Activated naive CD8-positive, alpha-beta T cell (primary cell): ENCODE results near the gene KCNJ12.
A peak's percentile ranks its signal among the peaks of the same experiment; 100 is the strongest.
"Not testable (repeated sequence)": the region's sequence is repeated elsewhere in the genome, so short reads cannot be mapped to it uniquely, and the experiment has no call there.

ENCODE experiments used
- H3K27ac Mint-ChIP-seq: one replicate; pipeline ENCODE4 v1.8.0; 2021; ENCODE audit warnings: mixed read lengths
- H3K27me3 Mint-ChIP-seq: one replicate; pipeline ENCODE4 v1.8.0; 2021; ENCODE audit warnings: mixed read lengths
- H3K36me3 Mint-ChIP-seq: one replicate; pipeline ENCODE4 v1.8.0; 2021; ENCODE audit warnings: mixed read lengths
- H3K4me1 Mint-ChIP-seq: one replicate; pipeline ENCODE4 v1.8.0; 2021; ENCODE audit warnings: low read depth, mixed read lengths
- H3K4me3 Mint-ChIP-seq: one replicate; pipeline ENCODE4 v1.8.0; 2021; ENCODE audit warnings: mild to moderate bottlenecking, mixed read lengths
- H3K9me3 Mint-ChIP-seq: one replicate; pipeline ENCODE4 v1.8.0; 2021; ENCODE audit warnings: low read depth, mixed read lengths

Gene KCNJ12

DNA sequence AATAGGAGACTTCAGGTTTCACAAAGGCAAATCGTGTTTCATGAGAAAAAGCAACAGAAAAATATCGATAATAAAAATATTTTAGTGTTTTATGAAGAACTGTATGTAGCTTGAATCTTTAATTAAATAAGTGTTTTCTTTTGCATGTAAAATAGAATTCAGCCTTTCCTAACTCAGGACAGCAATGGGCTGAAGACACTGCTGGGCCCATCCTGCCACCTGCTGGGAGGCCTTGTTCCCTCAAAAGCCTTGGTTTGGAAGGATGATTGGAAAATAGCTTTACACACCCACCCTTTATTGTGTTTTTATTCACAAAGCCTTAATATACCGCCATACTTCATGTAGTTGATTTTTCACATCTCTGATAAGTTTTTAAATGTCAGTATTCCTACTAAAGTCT is 73.7 kb downstream of the KCNJ12 start:
- H3K27me3 Mint-ChIP-seq, H3K9me3 Mint-ChIP-seq, H3K4me3 Mint-ChIP-seq, H3K27ac Mint-ChIP-seq, H3K36me3 Mint-ChIP-seq: not testable (repeated sequence)
- peaks cover 11% of the 10 kb centered on the region for H3K4me1 Mint-ChIP-seq

DNA sequence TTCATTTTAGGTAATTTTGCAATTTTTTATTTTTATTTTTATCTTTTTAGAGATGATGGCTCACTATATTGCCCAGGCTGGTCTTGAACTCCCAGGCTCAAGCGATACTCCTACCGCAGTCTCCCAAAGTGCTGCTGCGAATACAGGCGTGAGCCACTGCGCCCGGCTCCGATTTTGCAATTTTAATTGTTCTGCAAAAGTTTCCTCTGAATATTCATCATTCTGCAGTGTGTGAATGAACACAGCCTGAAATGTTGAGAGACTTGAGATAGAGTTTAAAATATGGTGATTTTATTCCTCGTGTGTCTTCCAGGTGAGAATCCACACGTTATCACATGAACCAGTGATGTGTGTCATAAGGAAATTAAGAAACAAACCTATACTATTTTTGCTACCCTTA is 75.8 kb downstream of the KCNJ12 start:
- Mint-ChIP-seq H3K4me3 (peak overlapping the region; percentile 69), H3K27me3 (peaks cover 2% of the 10 kb centered on the region), H3K4me1 (peaks cover 23% of the 10 kb centered on the region), H3K27ac (no peak overlapping the region), H3K36me3 (no peaks in the 10 kb centered on the region), H3K9me3 (no peaks in the 10 kb centered on the region)

DNA sequence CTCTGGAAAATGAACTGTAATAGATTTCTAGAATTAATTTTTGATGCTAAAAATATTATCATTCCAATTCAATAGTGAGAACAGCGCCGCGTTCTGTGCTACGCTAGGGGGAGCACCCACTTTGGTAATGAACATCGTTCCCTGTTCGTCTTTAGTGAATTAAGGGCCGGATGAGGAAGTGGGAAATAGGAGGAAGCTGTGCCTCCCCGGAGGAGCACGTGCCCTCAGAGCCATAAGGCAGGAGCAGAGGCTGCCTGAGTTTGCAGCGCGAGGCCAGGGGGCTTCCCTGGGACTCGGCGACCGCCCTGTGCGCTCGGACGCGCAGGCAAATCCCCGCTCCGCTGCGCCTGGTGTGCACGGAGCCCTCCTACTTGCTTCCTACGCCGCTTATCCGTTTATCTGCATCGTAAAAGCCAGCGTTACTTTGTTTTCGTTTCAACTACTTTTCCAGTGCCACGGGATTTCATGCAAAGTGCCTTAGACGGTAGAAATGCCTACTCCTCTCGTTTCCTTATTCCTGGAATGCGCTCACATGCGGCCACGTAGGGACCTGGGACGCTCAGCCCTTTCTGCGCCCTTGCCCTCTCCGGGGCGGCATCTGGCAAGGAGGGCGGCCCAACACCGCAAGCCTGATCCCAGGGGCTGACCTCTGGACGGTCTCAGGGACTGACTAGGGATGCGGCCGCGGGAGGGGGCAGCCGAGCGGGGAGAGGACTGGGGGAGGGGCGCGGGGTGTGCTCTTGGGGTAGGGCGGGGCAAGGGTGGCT is 76.4 kb downstream of the KCNJ12 start:
- H3K4me1 Mint-ChIP-seq = peaks cover 28% of the 10 kb centered on the region
- H3K27ac Mint-ChIP-seq = no peak overlapping the region
- H3K27me3 Mint-ChIP-seq = peaks cover 3% of the 10 kb centered on the region
- H3K36me3 Mint-ChIP-seq = no peaks in the 10 kb centered on the region
- H3K4me3 Mint-ChIP-seq = peak overlapping the region; percentile 69
- H3K9me3 Mint-ChIP-seq = no peaks in the 10 kb centered on the region

DNA sequence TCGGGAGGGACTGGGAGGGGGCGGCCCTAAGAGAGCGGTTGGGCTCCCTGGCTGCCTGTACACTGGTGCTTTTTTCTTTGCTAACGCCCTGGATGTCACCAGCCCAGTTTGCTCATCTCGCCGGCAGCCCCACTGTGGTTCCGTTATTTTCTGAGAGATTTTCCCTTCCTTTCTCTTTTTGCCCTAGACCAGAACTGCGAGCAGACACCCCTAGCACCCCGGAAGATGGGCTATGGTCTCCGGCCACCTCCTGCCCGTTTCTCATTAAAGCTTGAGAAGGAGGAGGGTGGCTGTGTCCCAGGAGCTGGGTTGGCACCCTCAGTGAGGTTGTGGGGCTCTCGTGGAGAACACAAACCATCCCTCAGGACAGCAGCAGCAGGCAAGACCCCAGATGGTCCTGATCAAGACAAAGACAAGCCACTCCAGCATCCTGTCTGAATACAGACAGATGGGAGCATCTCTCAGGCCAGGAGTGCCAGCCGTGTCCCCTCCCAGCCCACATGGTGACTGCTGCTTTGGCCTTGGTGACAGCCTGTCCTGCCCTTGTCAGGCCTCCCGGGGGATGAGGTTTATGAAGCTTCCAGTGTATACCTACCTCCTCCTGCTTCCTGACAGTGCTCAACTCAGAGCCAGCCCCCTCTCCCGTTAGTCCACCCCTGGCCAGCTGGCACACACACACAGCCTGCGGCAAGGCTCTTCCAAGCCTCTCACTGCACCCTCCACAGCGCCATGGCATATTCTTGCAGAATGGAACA is 77.2 kb downstream of the KCNJ12 start:
- Mint-ChIP-seq H3K36me3 (no peaks in the 10 kb centered on the region), H3K9me3 (no peaks in the 10 kb centered on the region), H3K27me3 (peaks cover 3% of the 10 kb centered on the region), H3K4me1 (peaks cover 28% of the 10 kb centered on the region), H3K4me3 (no peak overlapping the region), H3K27ac (no peak overlapping the region)

DNA sequence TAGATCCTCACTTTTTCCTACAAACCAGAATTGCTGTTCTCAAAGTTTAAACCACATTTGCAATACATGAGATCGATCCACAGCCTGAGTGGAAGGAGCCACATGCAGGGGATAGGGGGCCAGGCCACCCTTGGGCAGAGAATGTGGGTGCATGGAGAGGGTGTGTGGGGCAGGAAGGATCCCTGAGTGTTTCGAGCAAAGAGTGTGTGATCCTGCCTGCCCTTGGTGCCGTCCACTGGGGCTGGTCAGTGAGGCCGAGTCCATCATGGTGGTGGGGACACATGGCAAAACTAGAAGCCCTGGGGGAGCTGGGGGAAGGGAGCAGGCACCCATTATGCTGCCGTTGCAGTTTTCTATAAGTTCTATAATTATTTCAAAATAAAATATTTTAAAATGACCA is 77.8 kb downstream of the KCNJ12 start:
- not testable (repeated sequence) for H3K27me3 Mint-ChIP-seq, H3K36me3 Mint-ChIP-seq, H3K27ac Mint-ChIP-seq, H3K4me3 Mint-ChIP-seq, H3K9me3 Mint-ChIP-seq
- H3K4me1 Mint-ChIP-seq = peaks cover 28% of the 10 kb centered on the region

DNA sequence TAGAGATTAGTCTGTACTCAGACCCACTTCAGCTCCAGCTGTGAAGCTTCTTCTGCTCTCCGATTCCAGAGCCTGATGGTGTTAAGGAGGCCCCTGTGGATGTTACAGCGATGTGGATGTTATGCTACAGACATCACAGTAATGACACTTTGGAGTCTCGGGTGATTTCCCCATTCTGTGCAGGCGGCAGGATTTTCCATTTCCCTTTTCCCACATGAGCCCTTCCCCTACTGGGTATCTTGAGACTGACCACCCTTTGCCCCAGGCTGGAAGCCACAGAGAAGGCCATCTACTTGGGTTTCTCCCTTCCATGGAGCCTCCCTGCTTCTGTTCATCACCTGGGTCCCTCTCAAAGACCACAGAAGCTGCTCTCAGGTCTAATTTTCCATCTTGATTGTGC is 78.3 kb downstream of the KCNJ12 start:
- H3K9me3 Mint-ChIP-seq = no peaks in the 10 kb centered on the region
- H3K4me1 Mint-ChIP-seq = peaks cover 28% of the 10 kb centered on the region
- no peak overlapping the region for H3K4me3 Mint-ChIP-seq
- peaks cover 3% of the 10 kb centered on the region for H3K27me3 Mint-ChIP-seq
- no peaks in the 10 kb centered on the region for H3K36me3 Mint-ChIP-seq
- H3K27ac Mint-ChIP-seq = no peak overlapping the region

DNA sequence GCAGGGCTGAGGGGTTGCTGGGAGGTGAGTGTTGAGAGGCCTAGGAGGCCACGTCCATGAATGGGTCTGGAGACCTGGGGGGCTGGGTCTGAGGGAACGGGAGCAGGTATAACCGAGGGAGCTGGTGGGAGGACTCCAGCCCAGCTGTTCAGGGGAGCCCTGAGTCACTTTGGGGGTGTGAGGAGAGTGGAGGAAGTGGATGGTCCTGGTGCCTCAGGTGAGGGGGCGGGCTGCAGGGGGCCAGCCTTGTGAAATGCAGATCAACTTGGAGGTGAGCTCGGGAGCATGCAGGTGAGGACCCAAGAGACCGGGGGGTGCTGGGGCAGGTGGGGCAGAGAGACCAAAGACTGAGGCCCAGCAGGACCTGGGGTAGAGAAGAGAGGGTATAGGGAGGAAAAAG is 79.6 kb downstream of the KCNJ12 start:
- Mint-ChIP-seq H3K4me3 (no peak overlapping the region), H3K9me3 (no peaks in the 10 kb centered on the region), H3K27ac (no peak overlapping the region), H3K36me3 (no peaks in the 10 kb centered on the region), H3K4me1 (peaks cover 28% of the 10 kb centered on the region), H3K27me3 (peaks cover 1% of the 10 kb centered on the region)

DNA sequence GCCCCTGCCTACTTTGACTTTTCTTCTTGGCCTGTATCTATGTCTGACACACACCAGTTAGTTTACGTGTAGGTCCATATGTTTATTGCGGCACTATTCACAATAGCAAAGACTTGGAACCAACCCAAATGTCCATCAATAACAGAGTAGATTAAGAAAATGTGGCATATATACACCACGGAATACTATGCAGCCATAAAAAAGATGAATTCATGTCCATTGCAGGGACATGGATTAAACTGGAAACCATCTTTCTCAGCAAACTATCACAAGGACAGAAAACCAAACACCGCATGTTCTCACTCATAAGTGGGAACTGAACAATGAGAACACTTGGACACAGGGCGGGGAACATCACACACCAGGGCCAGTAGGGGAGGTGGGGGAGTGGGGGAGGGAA is 80.3 kb downstream of the KCNJ12 start:
- H3K4me1 Mint-ChIP-seq = peaks cover 28% of the 10 kb centered on the region
- not testable (repeated sequence) for H3K9me3 Mint-ChIP-seq, H3K27ac Mint-ChIP-seq, H3K27me3 Mint-ChIP-seq, H3K4me3 Mint-ChIP-seq, H3K36me3 Mint-ChIP-seq

DNA sequence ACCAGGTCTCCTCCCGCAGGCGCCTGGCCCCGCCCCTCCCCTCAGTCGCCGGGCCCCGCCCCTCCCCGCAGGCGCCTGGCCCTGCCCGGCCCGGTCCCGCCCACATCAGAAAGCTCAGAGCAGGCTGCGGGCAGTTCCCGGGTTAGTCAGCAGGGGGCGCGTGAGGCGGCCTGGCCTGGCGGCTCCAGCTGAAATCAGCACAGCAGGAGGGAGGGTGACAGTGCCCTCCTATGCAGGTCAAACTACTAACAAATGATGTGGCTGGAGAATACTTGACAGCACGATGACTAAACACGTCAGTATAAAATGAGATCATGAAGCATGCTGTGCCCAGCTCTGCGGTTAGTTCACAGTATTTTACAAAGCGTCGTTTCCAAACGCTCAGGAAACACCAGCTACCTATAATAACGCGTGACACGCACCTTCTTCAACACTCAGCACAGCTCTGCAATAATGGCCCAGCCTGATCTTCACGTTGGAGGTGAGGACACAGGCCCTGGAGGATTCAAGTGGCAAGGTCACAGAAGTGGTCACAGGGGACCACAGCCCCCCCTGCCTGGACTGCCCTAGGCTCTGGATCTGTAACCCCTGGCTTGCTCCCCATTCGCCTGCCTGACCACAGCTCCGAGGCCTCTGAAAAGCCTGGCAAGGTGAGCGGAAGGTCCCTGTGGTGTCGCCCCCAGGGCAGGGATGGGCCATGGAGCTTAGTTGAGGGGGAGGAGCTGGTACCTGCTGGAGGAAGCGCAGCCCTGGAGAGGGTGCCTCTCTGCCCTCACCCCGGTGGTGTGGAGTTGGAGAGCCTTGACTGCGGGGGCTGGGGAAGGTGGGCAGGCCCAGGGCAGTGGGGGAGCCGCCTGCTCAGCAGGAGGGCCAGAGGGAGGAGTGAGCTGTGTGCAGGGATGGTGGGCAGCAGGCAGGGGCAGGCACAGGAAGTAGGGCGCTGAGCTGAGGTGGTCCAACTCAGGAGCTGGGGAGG is 81.2 kb downstream of the KCNJ12 start:
- H3K36me3 Mint-ChIP-seq = no peaks in the 10 kb centered on the region
- H3K4me3 Mint-ChIP-seq = peak overlapping the region; percentile 35
- peaks cover 1% of the 10 kb centered on the region for H3K27me3 Mint-ChIP-seq

DNA sequence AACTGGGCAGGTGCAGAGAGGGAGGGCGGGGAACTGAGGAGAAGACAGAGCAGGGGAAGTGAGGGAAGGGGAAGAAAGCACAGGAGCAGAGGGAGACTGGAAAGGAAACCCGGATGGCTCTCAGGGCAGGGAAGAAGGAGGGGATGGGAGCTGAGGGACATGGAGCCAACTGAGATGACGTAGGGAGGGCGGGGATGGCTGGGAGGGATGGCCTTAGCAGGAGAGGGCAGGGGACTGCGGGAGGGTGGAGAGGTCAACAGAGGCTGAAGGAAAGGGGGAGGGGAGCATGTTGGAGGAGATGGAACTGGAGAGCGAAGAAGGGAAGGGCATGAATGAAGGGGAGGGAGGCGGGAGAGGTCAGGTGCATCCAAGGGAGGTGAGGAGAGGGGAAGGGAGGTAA is 81.9 kb downstream of the KCNJ12 start:
- Mint-ChIP-seq H3K4me3 (no peak overlapping the region), H3K9me3 (no peaks in the 10 kb centered on the region), H3K4me1 (peaks cover 26% of the 10 kb centered on the region), H3K36me3 (no peaks in the 10 kb centered on the region), H3K27me3 (peaks cover 1% of the 10 kb centered on the region), H3K27ac (no peak overlapping the region)

More for the DNA sequence above, 81.2 kb downstream of the KCNJ12 start:
- no peaks in the 10 kb centered on the region for H3K9me3 Mint-ChIP-seq
- H3K27ac Mint-ChIP-seq = peak overlapping the region; percentile 73
- peaks cover 24% of the 10 kb centered on the region for H3K4me1 Mint-ChIP-seq

DNA sequence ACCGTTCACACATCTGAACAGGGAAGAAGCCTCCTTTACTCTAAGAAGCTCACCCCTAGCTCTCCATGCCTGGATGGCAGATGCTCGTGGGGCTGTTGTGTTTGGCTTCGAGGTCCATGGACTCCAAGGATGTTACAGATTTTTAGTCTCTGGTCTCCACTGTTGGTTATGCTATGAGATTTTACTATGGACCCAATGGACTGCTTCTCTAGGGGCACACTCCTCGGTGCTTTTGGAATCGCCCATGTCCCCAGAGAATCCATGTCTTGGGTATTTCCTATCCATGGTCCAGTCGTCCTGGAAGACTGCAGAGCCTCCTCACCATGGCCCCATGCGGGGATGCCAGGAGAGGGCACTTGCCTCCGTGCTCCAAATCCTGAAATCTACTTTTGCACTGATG is 83.4 kb downstream of the KCNJ12 start:
- H3K9me3 Mint-ChIP-seq = no peaks in the 10 kb centered on the region
- peaks cover 36% of the 10 kb centered on the region for H3K4me1 Mint-ChIP-seq
- no peak overlapping the region for H3K4me3 Mint-ChIP-seq
- no peak overlapping the region for H3K27ac Mint-ChIP-seq
- no peaks in the 10 kb centered on the region for H3K36me3 Mint-ChIP-seq
- peaks cover 3% of the 10 kb centered on the region for H3K27me3 Mint-ChIP-seq

DNA sequence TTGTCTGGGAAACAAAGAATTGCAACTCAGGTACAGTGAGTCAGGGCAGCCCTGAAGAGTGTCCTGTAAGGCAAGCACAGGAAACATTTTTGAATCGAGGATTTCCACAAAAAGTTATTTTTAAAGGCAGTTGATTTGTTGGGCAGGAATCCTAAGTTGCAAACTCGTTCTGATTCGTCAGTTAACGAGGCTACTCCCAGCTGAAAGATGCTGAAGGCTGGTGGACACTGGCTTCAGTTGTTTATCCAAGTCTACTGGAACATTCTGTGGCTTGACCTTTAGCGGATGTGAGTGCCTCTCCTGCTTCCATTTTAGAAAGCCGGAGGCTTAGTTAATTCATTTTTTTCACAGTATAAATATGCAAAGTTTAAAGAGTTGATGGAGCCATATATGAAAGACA is 84.2 kb downstream of the KCNJ12 start:
- Mint-ChIP-seq H3K4me1 (peaks cover 34% of the 10 kb centered on the region), H3K36me3 (no peaks in the 10 kb centered on the region), H3K9me3 (no peaks in the 10 kb centered on the region), H3K4me3 (no peak overlapping the region), H3K27me3 (peaks cover 3% of the 10 kb centered on the region), H3K27ac (no peak overlapping the region)

DNA sequence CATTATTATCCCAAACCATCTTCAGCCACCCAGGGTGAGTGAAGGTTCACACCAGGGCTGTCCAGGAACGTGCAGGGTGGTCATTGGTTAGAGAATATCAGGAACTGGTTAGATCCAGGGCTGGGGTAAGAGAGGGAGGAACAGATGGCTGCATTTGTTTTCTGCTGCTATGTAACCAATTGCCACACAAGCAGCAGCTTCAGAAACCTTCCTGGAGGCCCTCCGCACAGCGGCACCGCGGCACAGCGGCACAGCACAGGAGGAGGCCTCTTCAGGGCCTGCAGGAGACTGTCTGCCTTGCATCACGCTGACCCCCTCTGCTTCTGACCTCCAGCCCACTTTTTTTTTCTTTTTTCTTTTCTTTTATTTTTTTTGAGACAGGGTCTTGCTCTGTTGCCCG is 86.1 kb downstream of the KCNJ12 start:
- Mint-ChIP-seq H3K4me1 (peaks cover 22% of the 10 kb centered on the region), H3K27ac (no peak overlapping the region), H3K36me3 (no peaks in the 10 kb centered on the region), H3K4me3 (no peak overlapping the region), H3K27me3 (peaks cover 3% of the 10 kb centered on the region), H3K9me3 (no peaks in the 10 kb centered on the region)

DNA sequence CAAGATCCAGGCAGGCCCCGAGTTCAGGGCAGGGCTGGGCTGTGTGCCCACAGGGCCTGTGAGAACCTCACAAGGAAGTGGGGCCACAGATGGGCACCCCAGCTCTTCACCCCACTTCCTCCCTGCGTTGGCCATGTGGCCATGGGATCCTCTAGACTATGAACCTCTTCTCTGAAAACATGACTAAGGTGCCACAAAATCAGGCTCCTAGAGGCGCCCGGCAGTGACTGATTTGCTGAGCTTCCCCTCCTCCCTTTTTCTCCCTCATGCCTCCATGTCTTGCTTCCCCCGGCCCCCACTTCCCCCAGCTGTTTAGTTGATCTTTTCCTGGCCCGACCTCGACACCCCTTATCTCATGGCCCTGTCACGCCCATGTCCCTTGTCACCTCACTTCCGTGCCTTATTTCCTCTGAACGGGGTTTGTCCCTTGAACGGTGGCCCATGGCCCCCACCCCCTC is 87.1 kb downstream of the KCNJ12 start:
- H3K27me3 Mint-ChIP-seq = peaks cover 2% of the 10 kb centered on the region
- H3K4me1 Mint-ChIP-seq = peaks cover 19% of the 10 kb centered on the region
- peak overlapping the region; percentile 10 for H3K4me3 Mint-ChIP-seq
- H3K36me3 Mint-ChIP-seq = no peaks in the 10 kb centered on the region
- H3K27ac Mint-ChIP-seq = peak overlapping the region; percentile 70
- no peaks in the 10 kb centered on the region for H3K9me3 Mint-ChIP-seq
